ENCODE data around the gene TMEM145.

DNA sequence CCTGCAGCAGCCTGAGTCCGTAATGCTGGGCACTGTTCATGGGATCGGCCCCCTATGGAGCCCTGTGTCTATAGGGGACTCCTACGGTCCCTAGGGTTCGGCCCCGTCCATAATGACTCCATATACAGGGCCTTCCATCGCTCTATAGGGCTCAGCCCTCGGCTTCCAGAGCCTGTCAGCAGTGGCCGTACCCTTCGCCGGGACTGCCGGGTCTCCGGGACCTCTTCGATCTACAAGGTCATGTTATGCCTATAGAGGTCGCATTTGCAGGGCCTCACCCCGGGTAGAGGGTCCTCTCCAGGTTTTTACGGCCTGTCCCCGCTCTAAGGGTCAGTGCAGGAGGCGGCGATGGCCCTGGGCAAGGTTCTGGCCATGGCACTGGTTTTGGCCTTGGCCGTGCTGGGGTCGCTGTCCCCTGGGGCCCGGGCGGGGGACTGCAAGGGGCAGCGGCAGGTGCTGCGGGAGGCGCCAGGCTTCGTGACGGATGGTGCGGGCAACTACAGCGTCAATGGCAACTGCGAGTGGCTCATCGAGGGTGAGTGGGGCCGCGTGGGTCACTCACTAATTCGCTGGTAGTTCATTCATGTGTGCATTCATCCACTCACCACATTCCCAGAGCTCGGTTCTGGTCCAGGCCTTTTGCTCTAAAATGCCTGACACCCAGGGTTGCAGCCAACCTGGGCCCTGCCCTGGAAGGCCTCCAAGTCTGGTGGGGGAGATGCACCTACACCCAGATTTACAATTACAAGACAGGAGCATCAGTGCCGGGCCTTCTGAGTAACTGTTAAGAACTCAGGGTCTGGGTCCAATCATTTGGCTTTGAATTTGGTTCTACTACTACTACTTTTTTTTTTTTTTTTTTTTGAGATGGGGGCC lies 13.0 kb downstream of the TMEM145 start:
- TF ChIP-seq, protein P1, sequence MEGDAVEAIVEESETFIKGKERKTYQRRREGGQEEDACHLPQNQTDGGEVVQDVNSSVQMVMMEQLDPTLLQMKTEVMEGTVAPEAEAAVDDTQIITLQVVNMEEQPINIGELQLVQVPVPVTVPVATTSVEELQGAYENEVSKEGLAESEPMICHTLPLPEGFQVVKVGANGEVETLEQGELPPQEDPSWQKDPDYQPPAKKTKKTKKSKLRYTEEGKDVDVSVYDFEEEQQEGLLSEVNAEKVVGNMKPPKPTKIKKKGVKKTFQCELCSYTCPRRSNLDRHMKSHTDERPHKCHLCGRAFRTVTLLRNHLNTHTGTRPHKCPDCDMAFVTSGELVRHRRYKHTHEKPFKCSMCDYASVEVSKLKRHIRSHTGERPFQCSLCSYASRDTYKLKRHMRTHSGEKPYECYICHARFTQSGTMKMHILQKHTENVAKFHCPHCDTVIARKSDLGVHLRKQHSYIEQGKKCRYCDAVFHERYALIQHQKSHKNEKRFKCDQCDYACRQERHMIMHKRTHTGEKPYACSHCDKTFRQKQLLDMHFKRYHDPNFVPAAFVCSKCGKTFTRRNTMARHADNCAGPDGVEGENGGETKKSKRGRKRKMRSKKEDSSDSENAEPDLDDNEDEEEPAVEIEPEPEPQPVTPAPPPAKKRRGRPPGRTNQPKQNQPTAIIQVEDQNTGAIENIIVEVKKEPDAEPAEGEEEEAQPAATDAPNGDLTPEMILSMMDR (optimal IDR thresholded peaks at IDR 0.05 in 1 of 3, IDR thresholded peaks at IDR 0.05 in 1 of 3, conservative IDR thresholded peaks at IDR 0.05 in 1 of 3; ENCODE audit: extremely low read depth in 1 of 3, insufficient read depth in 2 of 3, low read length in 3 of 3) = peak; percentile 2 to 20 (median 11)
- no peak for TF ChIP-seq EZH2 (IDR thresholded peaks at IDR 0.05; ENCODE audit: low read length)

Measured in keratinocyte (primary cell).